NCI-H2029 treated with DMSO at 0.1 percent for 48 hours (cell line): ENCODE data around the gene HOTAIR.
A peak's percentile ranks its signal among the peaks of the same experiment; 100 is the strongest.

Experiments used
- DNase-seq: peaks from one replicate; lab custom pipeline; 2025; lab: John Stamatoyannopoulos, UW

Gene HOTAIR

DNA sequence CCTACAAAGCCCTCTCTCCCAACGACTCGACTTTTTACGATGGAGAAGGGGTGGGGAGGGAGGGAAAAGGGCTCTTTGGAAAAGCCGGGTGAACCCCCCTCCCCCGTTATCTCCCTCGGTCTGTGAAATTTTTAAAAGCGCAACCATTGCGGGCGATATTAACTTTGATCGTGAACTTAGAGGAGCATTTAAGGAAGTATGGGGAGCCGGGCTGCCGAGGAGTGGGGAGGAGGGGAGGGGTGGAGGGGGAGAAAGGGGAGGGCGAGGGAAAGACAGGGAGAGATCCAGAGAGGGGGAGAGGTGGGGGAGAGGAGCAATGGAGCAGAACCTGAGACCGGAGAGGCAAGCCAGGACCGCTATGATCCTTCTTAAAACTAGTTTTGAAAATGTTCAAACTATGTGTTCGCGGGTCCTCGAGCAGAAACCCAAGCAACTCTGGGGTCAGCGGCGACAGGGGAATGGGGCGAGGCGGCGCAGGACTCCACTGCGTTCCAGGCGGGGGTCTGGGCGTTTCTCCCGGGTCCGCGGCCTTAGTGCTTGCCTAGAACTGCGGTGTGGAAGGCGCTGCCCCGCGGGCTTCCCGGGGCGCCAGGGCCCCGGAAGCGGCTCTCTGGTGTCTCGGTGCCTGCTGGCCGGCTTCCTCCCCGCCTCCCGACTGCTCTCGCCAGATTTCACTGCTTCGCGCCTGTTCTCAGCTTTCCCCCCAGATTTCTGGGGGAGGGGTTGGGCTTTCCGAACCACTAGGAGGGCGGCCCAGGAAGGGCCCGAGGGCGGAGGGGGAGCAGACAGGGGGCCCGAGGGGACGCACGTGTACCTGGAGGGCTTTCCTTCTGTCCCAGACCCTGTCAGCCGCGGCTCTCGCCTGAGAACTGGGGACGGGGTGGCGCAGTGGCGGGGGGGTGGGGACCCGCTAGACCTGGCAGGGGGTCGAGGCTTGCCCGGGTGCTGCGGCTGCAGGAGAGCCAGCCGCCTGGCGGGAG, at the start of gene HOTAIR:
HOTAIR (minus strand) TSS at position 871 of the 980 bp plus-strand sequence.
- DNase-seq, result no peak

- DNase-seq, result no peak
Observed at GRCh38 chr12:54024127-54024526, 49.4 kb upstream of the HOTAIR start.

GRCh38 chr12:54022960-54023884, 48.5 kb upstream of the HOTAIR start:
- DNase-seq, result no peak

- DNase-seq, result no peak
Observed at GRCh38 chr12:54021432-54022013, 46.8 kb upstream of the HOTAIR start.

DNA sequence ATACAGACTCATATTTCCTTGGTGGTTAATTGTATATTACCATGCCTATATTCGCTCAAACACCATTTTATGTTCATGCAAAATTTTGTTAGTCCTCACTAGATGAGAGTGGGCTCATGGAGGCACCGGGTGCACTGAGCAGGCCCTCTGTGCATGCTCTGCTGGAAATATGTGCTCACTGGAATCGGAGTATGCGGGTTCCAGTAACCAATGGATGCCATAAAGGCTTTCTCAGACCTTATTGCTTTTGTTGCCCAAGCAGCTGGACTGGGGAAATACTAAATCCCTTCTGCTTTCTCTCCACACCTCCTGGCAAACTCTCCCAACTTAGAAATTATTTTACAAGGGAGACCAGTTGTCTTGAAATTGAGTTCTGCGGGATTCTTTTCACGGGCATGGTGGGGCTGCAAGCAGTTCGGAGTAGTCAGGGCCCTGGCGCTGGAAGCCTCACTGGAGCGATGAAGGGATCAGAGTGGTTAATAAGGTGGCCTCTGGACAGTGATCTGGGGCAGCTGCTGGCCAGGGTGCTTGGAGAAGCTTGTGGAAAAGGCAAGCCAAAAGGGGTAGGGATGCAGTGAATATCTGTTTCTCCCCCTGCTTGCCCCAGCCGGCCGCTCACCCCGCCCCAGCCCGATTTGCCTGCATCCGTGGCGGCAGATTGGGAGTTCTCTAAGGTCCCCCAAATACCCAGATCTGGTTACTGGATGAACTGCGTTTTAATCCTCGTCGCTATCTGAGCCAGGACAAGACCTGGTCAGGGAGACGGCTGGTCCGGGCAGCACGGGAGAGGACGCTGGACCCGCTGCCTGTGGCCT, 46.0 kb upstream of the HOTAIR start:
- DNase-seq, result no peak

GRCh38 chr12:54019924-54020590, 45.3 kb upstream of the HOTAIR start:
- DNase-seq, result no peak

GRCh38 chr12:54019091-54019811, 44.5 kb upstream of the HOTAIR start:
- no peak for DNase-seq

GRCh38 chr12:54018468-54018984, 43.8 kb upstream of the HOTAIR start:
- DNase-seq, result no peak

GRCh38 chr12:54017878-54018467, 43.2 kb upstream of the HOTAIR start:
- peak; percentile 43 for DNase-seq

GRCh38 chr12:54017027-54017788, 42.5 kb upstream of the HOTAIR start:
- peak; percentile 38 for DNase-seq

GRCh38 chr12:54016478-54016964, 41.8 kb upstream of the HOTAIR start:
- no peak for DNase-seq

DNA sequence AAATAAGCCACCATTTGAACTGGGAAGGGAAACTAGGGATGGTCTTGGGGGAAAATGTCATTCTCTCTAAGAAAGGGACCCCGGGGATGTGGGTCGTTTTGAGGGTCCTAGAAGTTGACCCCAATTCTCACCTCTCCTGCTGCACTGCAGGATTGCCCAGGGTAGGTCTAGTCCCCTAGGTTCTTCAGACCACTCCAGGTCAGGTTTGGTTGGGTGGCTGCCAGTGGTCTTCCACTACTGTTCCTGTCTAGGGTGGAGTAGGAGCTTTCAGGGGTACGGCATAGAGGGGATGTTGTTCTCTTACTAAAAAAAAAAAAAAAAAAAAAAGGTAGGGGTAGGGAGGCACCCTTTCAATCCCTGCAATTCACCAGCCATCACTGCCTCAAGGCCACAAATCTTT, 41.3 kb upstream of the HOTAIR start:
- no peak for DNase-seq

DNA sequence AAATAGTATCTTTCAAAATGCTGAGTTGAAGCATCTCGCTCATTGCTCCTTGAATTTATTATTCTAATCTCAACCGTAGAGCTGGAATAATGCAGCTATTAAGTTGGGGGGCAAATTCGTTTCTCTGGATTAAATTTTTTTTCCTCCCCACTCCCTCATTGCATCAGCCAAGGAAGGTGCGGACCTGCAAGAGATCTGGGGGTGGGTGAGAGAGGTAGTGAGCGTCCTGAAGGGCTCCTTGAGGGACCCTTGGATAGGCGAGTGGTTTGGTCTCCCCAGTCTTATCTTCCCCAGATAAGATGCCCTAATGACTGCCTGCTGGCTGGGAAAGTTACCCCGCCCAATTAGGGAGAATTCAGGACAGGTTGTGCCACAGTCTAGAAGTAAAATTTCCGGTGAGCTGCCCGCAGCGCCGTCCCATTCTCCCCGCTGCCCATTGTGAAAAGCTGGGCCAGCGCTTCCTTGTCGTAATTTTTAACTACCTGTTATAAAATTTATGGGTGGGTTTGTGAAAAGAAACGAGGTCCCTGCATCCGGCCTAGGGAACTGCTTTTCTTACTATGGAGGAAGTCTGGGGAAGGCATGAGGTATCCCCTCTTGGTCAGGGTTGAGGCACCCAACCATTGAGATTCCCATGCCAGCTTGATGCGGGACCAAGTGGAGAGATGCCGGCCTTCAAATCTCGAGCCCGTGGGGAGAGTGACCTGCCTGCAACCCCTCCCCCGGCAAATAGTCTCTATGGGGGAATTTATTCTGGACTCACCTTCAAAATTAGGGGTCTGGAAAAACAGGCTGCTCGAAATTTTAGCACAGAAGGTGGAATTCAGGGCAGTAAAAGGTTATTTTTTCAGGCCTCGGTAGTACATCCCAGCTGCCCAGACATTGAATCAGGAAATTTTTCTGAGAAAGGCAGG, 40.5 kb upstream of the HOTAIR start:
- DNase-seq, result no peak

GRCh38 chr12:54014377-54015017, 39.7 kb upstream of the HOTAIR start:
- DNase-seq, result no peak

GRCh38 chr12:54012631-54013409, 38.1 kb upstream of the HOTAIR start:
- no peak for DNase-seq
